ENCODE measurements around the gene SLC12A7.

DNA sequence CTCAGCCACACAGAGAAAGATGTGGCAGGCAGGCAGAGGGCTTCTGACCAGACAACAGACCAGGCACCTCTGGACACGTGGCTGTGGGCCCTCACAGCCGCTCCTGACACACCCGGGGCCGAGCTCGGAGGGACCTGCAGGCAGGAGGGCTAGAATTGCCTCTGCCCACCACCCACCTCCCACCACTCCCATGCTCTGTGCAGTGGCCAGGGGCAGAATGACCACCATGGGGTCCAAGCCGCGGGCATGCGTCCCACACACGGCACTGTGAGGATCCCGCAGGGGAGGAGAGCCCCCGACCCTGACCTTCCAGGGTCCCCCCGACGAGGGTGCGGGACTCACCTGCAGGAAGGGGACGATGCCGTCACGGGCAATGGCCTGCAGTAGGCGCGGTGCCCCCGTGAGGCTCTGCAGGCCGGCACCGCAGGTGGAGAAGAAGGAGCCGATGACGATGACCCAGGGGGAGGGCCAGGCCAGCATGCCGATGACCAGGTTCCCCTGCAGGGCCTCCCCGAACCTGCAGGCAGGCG is 34.3 kb downstream of the SLC12A7 start:
- TF ChIP-seq YY1 (IDR thresholded peaks at IDR 0.05; ENCODE audit: insufficient read depth, insufficient read length) (no peak), ZNF274 (IDR thresholded peaks at IDR 0.05; ENCODE audit: low read depth, low read length) (no peak)

Data from NT2/D1 (cell line).